Measurements from ENCODE around the gene CHIA.

Gene CHIA

GRCh38 chr1:111290630-111291029, at the start of gene CHIA:
CHIA (plus strand) TSS chr1:111290851; CDS start chr1:111310468, 19,617 bp downstream.
- no peak for DNase-seq

GRCh38 chr1:111241797-111242196, 48.9 kb upstream of the CHIA start:
- no peak for DNase-seq

GRCh38 chr1:111242805-111243523, 47.7 kb upstream of the CHIA start:
- no peak for DNase-seq

GRCh38 chr1:111247125-111247838, 43.4 kb upstream of the CHIA start:
- no peak for DNase-seq

- DNase-seq, result no peak
Measured at GRCh38 chr1:111249960-111250359, 40.7 kb upstream of the CHIA start.

GRCh38 chr1:111251570-111251969, 39.1 kb upstream of the CHIA start:
- DNase-seq, result no peak

GRCh38 chr1:111252786-111253185, 37.9 kb upstream of the CHIA start:
- DNase-seq, result no peak

- no peak for DNase-seq
Measured at GRCh38 chr1:111253876-111254275, 36.8 kb upstream of the CHIA start.

GRCh38 chr1:111256988-111257658, 33.5 kb upstream of the CHIA start:
- no peak for DNase-seq

GRCh38 chr1:111267801-111268508, 22.7 kb upstream of the CHIA start:
- DNase-seq, result no peak

GRCh38 chr1:111269825-111270406, 20.7 kb upstream of the CHIA start:
- no peak for DNase-seq

GRCh38 chr1:111270771-111271463, 19.7 kb upstream of the CHIA start:
- DNase-seq, result no peak

GRCh38 chr1:111271464-111271801, 19.2 kb upstream of the CHIA start:
- no peak for DNase-seq

GRCh38 chr1:111272081-111272480, 18.6 kb upstream of the CHIA start:
- no peak for DNase-seq

GRCh38 chr1:111274653-111275052, 16.0 kb upstream of the CHIA start:
- no peak for DNase-seq

- no peak for DNase-seq
Measured at GRCh38 chr1:111275079-111275478, 15.6 kb upstream of the CHIA start.

- no peak for DNase-seq
Measured at GRCh38 chr1:111275780-111276433, 14.7 kb upstream of the CHIA start.

- no peak for DNase-seq
Measured at GRCh38 chr1:111279144-111279543, 11.5 kb upstream of the CHIA start.

GRCh38 chr1:111280267-111280666, 10.4 kb upstream of the CHIA start:
- DNase-seq, result no peak

GRCh38 chr1:111281411-111281810, 9.2 kb upstream of the CHIA start:
- no peak for DNase-seq

- no peak for DNase-seq
Measured at GRCh38 chr1:111283838-111284237, 6.8 kb upstream of the CHIA start.

GRCh38 chr1:111285879-111286278, 4.8 kb upstream of the CHIA start:
- DNase-seq, result no peak
